ENCODE measurements around the gene H6PD.

H6PD gene

GRCh38 chr1:9311029-9311428 is 76.5 kb downstream of the H6PD start:
- H3K4me3 ChIP-seq (ENCODE audit: low read depth, low read length): no peak overlapping the region
- ChIA-PET CTCF (interaction anchor here (0.6 to 1.2 kb wide), 2 partner anchors 21 to 138 kb away, joined by 3 read pairs; no protein-coding TSS in a partner anchor), POLR2A (interaction anchor here (0.7 kb wide), 1 partner anchor 12 kb away, joined by 4 read pairs; no protein-coding TSS in a partner anchor)
- H3K36me3 ChIP-seq (ENCODE audit: control insufficient read depth in 2 of 2, insufficient read depth in 1 of 2, low read length in 2 of 2): no peaks in the 10 kb centered on the region
- peak; percentile 18; the same call in 1 of the 2 replicates for TF ChIP-seq ZNF335 (tag by site-specific recombination; conservative IDR thresholded peaks at IDR 0.05)
- TF ChIP-seq ZNF10 (tag by site-specific recombination; IDR thresholded peaks at IDR 0.05): no peak
- TF ChIP-seq ZNF548 (tag by site-specific recombination; IDR thresholded peaks at IDR 0.05): no peak
- TF ChIP-seq ZNF324 (tag by site-specific recombination; IDR thresholded peaks at IDR 0.05): no peak
- no peak for TF ChIP-seq ZNF211 (tag by site-specific recombination; IDR thresholded peaks at IDR 0.05; ENCODE audit: low read depth)
- no peak for TF ChIP-seq ZNF19 (tag by site-specific recombination; IDR thresholded peaks at IDR 0.05; ENCODE audit: low read depth)
- no peaks in the 10 kb centered on the region for H3K9me3 ChIP-seq (ENCODE audit: control insufficient read depth, insufficient read depth, low read depth, low read length)
- H3K4me1 ChIP-seq (ENCODE audit: control insufficient read depth, insufficient read depth, low read length): peaks cover 9% of the 10 kb centered on the region
- H3K27ac ChIP-seq (ENCODE audit: extremely low read depth, low read depth, low read length): no peak overlapping the region

- Histone ChIP-seq H3K27ac (ENCODE audit: extremely low read depth, low read depth, low read length) (no peak overlapping the region), H3K4me1 (ENCODE audit: control insufficient read depth, insufficient read depth, low read length) (peaks cover 9% of the 10 kb centered on the region), H3K36me3 (ENCODE audit: control insufficient read depth in 2 of 2, insufficient read depth in 1 of 2, low read length in 2 of 2) (no peaks in the 10 kb centered on the region), H3K4me3 (ENCODE audit: low read depth, low read length) (no peak overlapping the region), H3K9me3 (ENCODE audit: control insufficient read depth, insufficient read depth, low read depth, low read length) (no peaks in the 10 kb centered on the region)
- POLR2A ChIA-PET: interaction anchor here (0.7 kb wide), 1 partner anchor 12 kb away, joined by 4 read pairs; no protein-coding TSS in a partner anchor
- 0 out of 2 replicates have a peak, but pooled peaks have one; percentile 25 for TF ChIP-seq ZSCAN30 (tag by site-specific recombination; IDR thresholded peaks at IDR 0.05)
- peak; percentile 23; the same call in 1 of the 2 replicates for TF ChIP-seq ZIC2 (tag by site-specific recombination; IDR thresholded peaks at IDR 0.05)
- no peak for TF ChIP-seq ZNF184 (tag by site-specific recombination; IDR thresholded peaks at IDR 0.05)
- TF ChIP-seq ZNF341 (tag by site-specific recombination; IDR thresholded peaks at IDR 0.05; ENCODE audit: low read depth): 0 out of 2 replicates have a peak, but pooled peaks have one; percentile 24
- 0 out of 2 replicates have a peak, but pooled peaks have one; percentile 24 for TF ChIP-seq ZBTB6 (tag by site-specific recombination; IDR thresholded peaks at IDR 0.05)
- TF ChIP-seq MYNN (tag by site-specific recombination; IDR thresholded peaks at IDR 0.05; ENCODE audit: borderline replicate concordance): no peak
- TF ChIP-seq ZNF423 (tag by site-specific recombination; IDR thresholded peaks at IDR 0.05): peak; percentile 51; the same call in 1 of the 2 replicates
- no peak for TF ChIP-seq ZNF580 (tag by site-specific recombination; IDR thresholded peaks at IDR 0.05)
- no peak for TF ChIP-seq ZBTB48 (tag by site-specific recombination; IDR thresholded peaks at IDR 0.05)
- peak; percentile 57; the same call in 1 of the 2 replicates for TF ChIP-seq PRDM10 (tag by site-specific recombination; IDR thresholded peaks at IDR 0.05)
- 0 out of 2 replicates have a peak, but pooled peaks have one; percentile 23 for TF ChIP-seq PATZ1 (tag by site-specific recombination; IDR thresholded peaks at IDR 0.05)
- TF ChIP-seq FEZF1 (tag by site-specific recombination; IDR thresholded peaks at IDR 0.05): peak; percentile 23; the same call in 1 of the 2 replicates
- 0 out of 2 replicates have a peak, but pooled peaks have one; percentile 15 for TF ChIP-seq ZNF596 (tag by site-specific recombination; IDR thresholded peaks at IDR 0.05)
- CTCF ChIA-PET: interaction anchor here (0.6 kb wide), 1 partner anchor 138 kb away, joined by 3 read pairs; no protein-coding TSS in a partner anchor
Observed at GRCh38 chr1:9311479-9311878, 76.9 kb downstream of the H6PD start.
